ENCODE measurements around the gene PKMYT1.

GRCh38 chr16:2924901-2925755, 55.1 kb downstream of the PKMYT1 start:
- TF ChIP-seq, protein P1, sequence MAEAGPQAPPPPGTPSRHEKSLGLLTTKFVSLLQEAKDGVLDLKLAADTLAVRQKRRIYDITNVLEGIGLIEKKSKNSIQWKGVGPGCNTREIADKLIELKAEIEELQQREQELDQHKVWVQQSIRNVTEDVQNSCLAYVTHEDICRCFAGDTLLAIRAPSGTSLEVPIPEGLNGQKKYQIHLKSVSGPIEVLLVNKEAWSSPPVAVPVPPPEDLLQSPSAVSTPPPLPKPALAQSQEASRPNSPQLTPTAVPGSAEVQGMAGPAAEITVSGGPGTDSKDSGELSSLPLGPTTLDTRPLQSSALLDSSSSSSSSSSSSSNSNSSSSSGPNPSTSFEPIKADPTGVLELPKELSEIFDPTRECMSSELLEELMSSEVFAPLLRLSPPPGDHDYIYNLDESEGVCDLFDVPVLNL (CRISPR knock-in tag; IDR thresholded peaks at IDR 0.05; ENCODE audit: low read depth) = no peak
- TF ChIP-seq TCF3 (CRISPR knock-in tag; IDR thresholded peaks at IDR 0.05) (no peak), ZBTB26 (CRISPR knock-in tag; IDR thresholded peaks at IDR 0.05) (no peak), SMARCA5 (IDR thresholded peaks at IDR 0.05) (no peak), RNF2 (IDR thresholded peaks at IDR 0.05) (no peak), ELK1 (CRISPR knock-in tag; IDR thresholded peaks at IDR 0.05) (no peak), YBX1 (IDR thresholded peaks at IDR 0.05) (no peak)
- TF ChIP-seq, protein P2, sequence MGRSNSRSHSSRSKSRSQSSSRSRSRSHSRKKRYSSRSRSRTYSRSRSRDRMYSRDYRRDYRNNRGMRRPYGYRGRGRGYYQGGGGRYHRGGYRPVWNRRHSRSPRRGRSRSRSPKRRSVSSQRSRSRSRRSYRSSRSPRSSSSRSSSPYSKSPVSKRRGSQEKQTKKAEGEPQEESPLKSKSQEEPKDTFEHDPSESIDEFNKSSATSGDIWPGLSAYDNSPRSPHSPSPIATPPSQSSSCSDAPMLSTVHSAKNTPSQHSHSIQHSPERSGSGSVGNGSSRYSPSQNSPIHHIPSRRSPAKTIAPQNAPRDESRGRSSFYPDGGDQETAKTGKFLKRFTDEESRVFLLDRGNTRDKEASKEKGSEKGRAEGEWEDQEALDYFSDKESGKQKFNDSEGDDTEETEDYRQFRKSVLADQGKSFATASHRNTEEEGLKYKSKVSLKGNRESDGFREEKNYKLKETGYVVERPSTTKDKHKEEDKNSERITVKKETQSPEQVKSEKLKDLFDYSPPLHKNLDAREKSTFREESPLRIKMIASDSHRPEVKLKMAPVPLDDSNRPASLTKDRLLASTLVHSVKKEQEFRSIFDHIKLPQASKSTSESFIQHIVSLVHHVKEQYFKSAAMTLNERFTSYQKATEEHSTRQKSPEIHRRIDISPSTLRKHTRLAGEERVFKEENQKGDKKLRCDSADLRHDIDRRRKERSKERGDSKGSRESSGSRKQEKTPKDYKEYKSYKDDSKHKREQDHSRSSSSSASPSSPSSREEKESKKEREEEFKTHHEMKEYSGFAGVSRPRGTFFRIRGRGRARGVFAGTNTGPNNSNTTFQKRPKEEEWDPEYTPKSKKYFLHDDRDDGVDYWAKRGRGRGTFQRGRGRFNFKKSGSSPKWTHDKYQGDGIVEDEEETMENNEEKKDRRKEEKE (IDR thresholded peaks at IDR 0.05; ENCODE audit: borderline replicate concordance in 1 of 2, control insufficient read depth in 1 of 2, low read depth in 2 of 2, low read length in 1 of 2) = no peak
